ENCODE measurements around the gene GALNT2. TPM values are rescaled to one million over a fixed set of nuclear protein-coding genes. Genes with fewer than 3 reads are reported as not detected.

GALNT2 gene
- total and polyA plus RNA-seq, 10 of the 15 experiments (the other 5 are each of a cell fraction or from before 2014, with no cell fraction given): 0.52 to 27.7 (median 16.3) TPM

DNA sequence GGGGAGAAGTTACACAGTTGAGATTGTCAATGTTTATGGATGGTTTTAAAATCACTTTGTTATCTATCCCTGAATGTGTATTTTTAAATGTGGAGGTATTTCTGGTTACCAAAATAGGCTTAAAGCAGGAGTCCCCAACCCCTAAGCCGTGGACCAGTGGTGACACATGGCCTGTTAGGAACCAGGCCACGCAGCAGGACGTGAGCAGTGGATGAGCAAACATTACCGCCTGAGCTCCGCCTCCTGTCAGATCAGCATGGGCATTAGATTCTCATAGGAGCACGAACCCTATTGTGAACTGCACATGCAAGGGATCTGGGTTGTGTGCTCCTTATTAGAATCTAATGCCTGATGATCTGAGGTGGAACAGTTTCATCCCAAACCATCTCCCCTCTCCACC lies 151.6 kb downstream of the GALNT2 start:
- SMC1A ChIA-PET (ENCODE audit: uncharacterized antibody, unreplicated experiment): no interaction called here
- TF ChIP-seq NFYB (IDR thresholded peaks at IDR 0.05; ENCODE audit: insufficient read depth, low read depth, low read length) (no peak), PML (IDR thresholded peaks at IDR 0.05; ENCODE audit: low read length) (no peak)
- TF ChIP-seq, protein P1, sequence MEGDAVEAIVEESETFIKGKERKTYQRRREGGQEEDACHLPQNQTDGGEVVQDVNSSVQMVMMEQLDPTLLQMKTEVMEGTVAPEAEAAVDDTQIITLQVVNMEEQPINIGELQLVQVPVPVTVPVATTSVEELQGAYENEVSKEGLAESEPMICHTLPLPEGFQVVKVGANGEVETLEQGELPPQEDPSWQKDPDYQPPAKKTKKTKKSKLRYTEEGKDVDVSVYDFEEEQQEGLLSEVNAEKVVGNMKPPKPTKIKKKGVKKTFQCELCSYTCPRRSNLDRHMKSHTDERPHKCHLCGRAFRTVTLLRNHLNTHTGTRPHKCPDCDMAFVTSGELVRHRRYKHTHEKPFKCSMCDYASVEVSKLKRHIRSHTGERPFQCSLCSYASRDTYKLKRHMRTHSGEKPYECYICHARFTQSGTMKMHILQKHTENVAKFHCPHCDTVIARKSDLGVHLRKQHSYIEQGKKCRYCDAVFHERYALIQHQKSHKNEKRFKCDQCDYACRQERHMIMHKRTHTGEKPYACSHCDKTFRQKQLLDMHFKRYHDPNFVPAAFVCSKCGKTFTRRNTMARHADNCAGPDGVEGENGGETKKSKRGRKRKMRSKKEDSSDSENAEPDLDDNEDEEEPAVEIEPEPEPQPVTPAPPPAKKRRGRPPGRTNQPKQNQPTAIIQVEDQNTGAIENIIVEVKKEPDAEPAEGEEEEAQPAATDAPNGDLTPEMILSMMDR (IDR thresholded peaks at IDR 0.05 in 2 of 3, conservative IDR thresholded peaks at IDR 0.05 in 1 of 3; ENCODE audit: control insufficient read depth in 2 of 3, extremely low read depth in 1 of 3, insufficient read depth in 1 of 3, low read depth in 3 of 3, low read length in 3 of 3): no peak
- Histone ChIP-seq H2AFZ (ENCODE audit: control insufficient read depth, low read depth, low read length) (no peak overlapping the region), H3K79me2 (ENCODE audit: control insufficient read depth, insufficient read depth, low read length) (no peaks in the 10 kb centered on the region; the same call in none of the 2 replicates), H3K9ac (ENCODE audit: control insufficient read depth, insufficient read depth, low read length) (no peak overlapping the region), H3K9me3 (replicated peaks; ENCODE audit: control insufficient read depth, insufficient read depth, low read length) (no peaks in the 10 kb centered on the region), H3K27ac (ENCODE audit: control insufficient read depth, insufficient read depth) (no peak overlapping the region), H3K4me1 (ENCODE audit: control insufficient read depth, insufficient read depth, low read length) (peaks cover 10% of the 10 kb centered on the region; the same call in 1 of the 2 replicates), H3K4me2 (ENCODE audit: control insufficient read depth, insufficient read depth) (no peak overlapping the region), H3K4me3 (no peak overlapping the region), H3K36me3 (ENCODE audit: control insufficient read depth in 2 of 2, insufficient read depth in 2 of 2, low read length in 1 of 2) (no peaks in the 10 kb centered on the region; a peak in 1 of 4 replicates), H3K27me3 (replicated peaks in 1 of 2; ENCODE audit: control insufficient read depth in 2 of 2, insufficient read depth in 2 of 2, low read length in 1 of 2) (no peaks in the 10 kb centered on the region), H4K20me1 (ENCODE audit: control insufficient read depth, insufficient read depth) (no peaks in the 10 kb centered on the region)
- in situ Hi-C loops (cut with MboI) (no loop called here), intact Hi-C loops (cut with micrococcal nuclease; ENCODE audit: unreplicated experiment) (no loop called here)
- POLR2A ChIA-PET: no interaction called here
- no peak for ATAC-seq
- DNase-seq (ENCODE audit: low read depth, low spot score): no peak
- no TSS peak for BruUV-seq (replicated peaks)
- RAD21 ChIA-PET (ENCODE audit: unreplicated experiment): no interaction called here
- 89% methylated on average over 6 of the region's 6 CpGs for WGBS (ENCODE audit: insufficient coverage, insufficient replicate concordance, low lambda C conversion rate, missing lambda C conversion rate)
- FAIRE-seq: no peak
- CTCF ChIA-PET: no interaction called here
